HUES48 (cell line): ENCODE results near the gene ARMH3.

Experiments
- H3K27ac ChIP-seq: one replicate; pipeline ENCODE4 v1.7.0; 2013; ENCODE audit warnings: low read depth, low read length, inconsistent platforms
- H3K27me3 ChIP-seq: 2 replicates; pipeline ENCODE4 v1.6.1; 2013; ENCODE audit warnings: mild to moderate bottlenecking, low read length; ENCODE audit not compliant: control insufficient read depth, insufficient read depth
- H3K36me3 ChIP-seq: 2 replicates; pipeline ENCODE4 v1.6.1; 2013; ENCODE audit warnings: low read length; ENCODE audit not compliant: control insufficient read depth, insufficient read depth
- H3K4me1 ChIP-seq: 2 replicates; pipeline ENCODE4 v1.6.1; 2013; ENCODE audit warnings: mild to moderate bottlenecking, low read length; ENCODE audit not compliant: control insufficient read depth, insufficient read depth
- H3K4me3 ChIP-seq: 2 replicates; pipeline ENCODE4 v1.5.1; 2013; ENCODE audit warnings: mild to moderate bottlenecking, low read depth, low read length
- H3K9ac ChIP-seq: 2 replicates; pipeline ENCODE4 v1.6.1; 2013; ENCODE audit warnings: mild to moderate bottlenecking, low read depth, low read length, moderate library complexity
- H3K9me3 ChIP-seq: 2 replicates; pipeline ENCODE4 v1.6.1; 2013; ENCODE audit warnings: low read length; ENCODE audit not compliant: control insufficient read depth, insufficient read depth

The ARMH3 gene

DNA sequence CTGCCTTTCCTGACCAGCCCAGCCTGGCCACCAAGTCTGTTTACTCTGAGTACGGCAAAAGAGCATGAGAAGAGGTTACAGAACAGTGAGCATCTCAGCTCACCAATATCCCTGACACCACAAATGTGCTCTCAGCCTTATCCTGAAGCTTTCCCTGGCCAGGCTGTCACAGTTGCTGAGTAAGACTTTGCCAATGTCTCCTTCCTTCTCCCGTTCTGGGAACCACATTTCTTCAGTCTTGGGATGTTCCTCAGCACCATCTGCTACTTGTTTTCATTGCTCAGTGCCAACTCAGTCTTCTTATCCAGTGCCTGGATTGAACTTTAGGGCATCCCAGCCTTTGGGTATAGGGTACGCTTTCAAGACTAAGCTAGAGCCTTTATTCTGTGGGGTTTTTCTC is 205.2 kb downstream of the ARMH3 start:
- Histone ChIP-seq H3K27ac (no peak overlapping the region), H3K36me3 (no peaks in the 10 kb centered on the region), H3K27me3 (no peaks in the 10 kb centered on the region), H3K4me1 (no peaks in the 10 kb centered on the region), H3K4me3 (no peak overlapping the region), H3K9me3 (no peaks in the 10 kb centered on the region), H3K9ac (no peak overlapping the region)

DNA sequence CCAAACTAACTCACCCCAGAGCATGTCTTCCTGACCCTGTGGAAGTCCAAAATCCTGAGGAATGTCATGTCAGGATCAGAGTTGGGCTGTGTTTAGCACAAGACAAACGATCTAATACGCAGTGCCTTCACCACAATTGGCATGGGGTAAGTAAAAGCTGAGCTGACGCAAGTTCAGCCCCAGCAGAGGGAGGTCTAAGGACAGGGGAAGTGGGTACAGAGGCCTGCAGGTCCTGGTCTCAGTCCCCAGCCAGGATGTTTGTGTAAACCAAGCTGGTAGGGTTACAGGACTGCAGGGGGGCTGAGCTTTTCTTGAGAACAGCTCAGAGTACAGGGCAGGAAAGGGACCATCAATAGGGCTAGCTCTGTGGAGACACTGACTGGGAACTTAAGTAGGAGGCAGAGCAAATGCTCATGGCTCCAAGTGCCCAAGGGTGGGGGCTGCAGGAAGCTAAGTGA is 207.1 kb downstream of the ARMH3 start:
- H3K27me3 ChIP-seq = no peaks in the 10 kb centered on the region
- H3K9me3 ChIP-seq = no peaks in the 10 kb centered on the region
- peaks cover 9% of the 10 kb centered on the region for H3K4me1 ChIP-seq
- H3K4me3 ChIP-seq = no peak overlapping the region
- H3K9ac ChIP-seq = no peak overlapping the region
- no peak overlapping the region for H3K27ac ChIP-seq
- no peaks in the 10 kb centered on the region for H3K36me3 ChIP-seq

DNA sequence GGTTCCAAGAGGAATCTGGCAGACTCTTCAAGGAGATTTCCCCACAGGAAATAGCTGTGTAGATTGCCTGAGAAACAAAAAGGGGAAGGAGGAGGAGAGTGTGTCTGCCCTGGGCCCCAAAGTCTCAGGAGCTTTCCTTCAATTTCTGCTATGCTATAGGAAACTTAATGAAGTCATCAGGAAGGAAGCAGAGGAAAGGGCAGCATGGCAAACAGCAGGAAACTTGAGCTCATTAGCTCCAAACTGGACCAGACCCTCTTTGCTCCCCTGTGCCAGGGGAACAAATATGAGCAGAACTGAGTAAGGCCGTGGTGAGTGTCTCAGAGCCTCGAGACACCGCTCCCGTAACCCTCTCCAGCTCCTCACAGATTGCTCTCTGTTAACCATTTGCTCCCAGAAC is 207.6 kb downstream of the ARMH3 start:
- H3K4me3 ChIP-seq = no peak overlapping the region
- H3K27ac ChIP-seq = no peak overlapping the region
- no peaks in the 10 kb centered on the region for H3K36me3 ChIP-seq
- no peak overlapping the region for H3K9ac ChIP-seq
- no peaks in the 10 kb centered on the region for H3K27me3 ChIP-seq
- peaks cover 9% of the 10 kb centered on the region for H3K4me1 ChIP-seq
- H3K9me3 ChIP-seq = no peaks in the 10 kb centered on the region

DNA sequence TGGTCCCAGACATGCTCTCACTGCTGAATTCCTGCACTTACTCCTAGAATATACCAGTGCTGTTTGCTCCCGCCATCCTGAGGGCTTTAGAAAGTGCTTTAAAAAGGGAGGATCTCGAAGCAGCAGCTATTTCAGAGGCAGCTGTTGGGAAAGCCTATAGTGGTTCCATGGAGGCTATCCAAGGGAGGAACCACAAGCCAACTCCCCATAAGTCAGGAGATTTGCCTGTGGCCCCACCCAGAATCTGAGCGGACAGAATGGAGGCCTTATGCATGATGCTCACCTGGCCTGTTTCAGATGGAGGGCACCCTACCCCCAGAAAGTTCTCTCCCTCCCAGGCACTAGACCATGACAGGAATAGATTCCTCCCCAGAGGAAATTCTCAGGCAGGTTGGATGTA is 210.1 kb downstream of the ARMH3 start:
- Histone ChIP-seq H3K9me3 (no peaks in the 10 kb centered on the region), H3K4me1 (peaks cover 14% of the 10 kb centered on the region), H3K27me3 (peaks cover 21% of the 10 kb centered on the region), H3K27ac (no peak overlapping the region), H3K36me3 (no peaks in the 10 kb centered on the region), H3K4me3 (no peak overlapping the region), H3K9ac (no peak overlapping the region)

DNA sequence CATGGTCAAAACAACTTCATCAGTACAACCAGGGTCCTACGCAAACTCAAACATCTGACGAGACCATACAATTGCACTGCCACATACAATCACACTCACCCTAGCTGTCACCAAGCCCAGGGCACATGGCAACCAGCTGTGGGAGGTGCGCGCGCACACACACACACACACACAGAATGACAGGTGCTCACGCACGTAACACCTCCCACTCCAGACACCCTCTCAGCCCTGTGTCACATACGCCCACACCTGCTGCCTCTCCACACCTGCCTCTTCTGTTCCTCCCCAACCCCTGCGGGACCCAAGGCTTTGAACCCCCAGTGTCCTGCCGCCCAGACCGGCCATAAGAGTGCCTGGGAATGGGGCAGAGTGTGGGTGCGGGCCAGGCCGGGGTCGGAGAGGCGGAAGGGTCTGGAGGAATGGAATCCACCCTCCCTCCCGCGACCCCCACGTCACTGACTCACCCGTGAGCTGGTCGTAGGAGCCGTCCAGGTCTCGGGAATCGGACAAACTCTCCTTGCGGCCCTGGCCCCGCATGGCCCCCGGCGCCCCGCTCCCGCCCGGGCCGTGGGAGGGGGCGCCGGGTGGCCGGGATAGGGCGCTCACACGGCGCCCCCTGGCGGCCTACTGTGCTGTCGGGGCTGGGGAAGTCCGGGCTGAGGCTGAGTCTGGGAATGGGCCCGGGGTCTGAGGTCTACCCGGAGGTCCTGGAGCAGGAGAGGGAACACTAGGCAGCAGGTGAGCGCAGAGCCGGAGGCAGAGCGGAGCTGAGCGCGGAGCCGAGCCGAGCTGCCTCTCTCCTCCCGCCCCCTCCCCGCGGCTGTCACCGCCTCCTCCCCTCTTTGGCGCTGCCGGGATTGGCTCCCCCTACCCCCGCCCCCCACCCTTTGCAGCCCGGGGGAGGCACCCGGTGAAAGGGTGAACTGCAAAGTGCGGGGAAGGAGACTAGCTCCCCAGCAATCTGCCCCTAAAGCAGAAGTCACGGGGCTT is 212.6 kb downstream of the ARMH3 start, which contains the start of gene KCNIP2:
Gene KCNIP2, minus strand, starts transcription at position 769 of the 990 bp plus-strand sequence. Its CDS starts 232 bp downstream, at position 537.
- Histone ChIP-seq H3K9me3 (no peaks in the 10 kb centered on the region), H3K4me1 (peaks cover 19% of the 10 kb centered on the region), H3K27me3 (peaks cover 21% of the 10 kb centered on the region), H3K9ac (no peak within 1 kb of the TSS), H3K4me3 (peak within 1 kb of the TSS; percentile 66), H3K36me3 (no peaks in the 10 kb centered on the region), H3K27ac (peak within 1 kb of the TSS; percentile 27)

DNA sequence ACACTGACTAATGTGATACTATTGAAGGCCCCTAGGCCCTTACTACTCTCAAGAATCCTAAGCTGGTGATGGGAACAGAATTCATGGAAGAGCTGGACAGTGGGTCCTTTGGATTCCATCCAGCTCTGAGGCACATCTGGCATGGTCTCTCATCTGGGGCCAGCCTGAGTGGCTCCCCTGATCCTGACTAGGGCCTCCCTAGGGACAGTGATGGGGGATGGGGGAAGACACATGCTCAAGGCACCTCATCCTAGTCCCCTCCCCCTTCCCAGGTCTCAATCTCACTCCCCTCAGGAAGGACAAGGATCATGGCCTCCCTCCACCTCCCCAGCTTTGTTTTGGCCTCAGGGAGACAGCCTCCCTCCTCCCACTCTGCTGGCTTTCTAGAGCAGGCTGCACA is 214.1 kb downstream of the ARMH3 start:
- Histone ChIP-seq H3K36me3 (no peaks in the 10 kb centered on the region), H3K4me3 (no peak overlapping the region), H3K4me1 (peaks cover 19% of the 10 kb centered on the region), H3K9ac (no peak overlapping the region), H3K9me3 (no peaks in the 10 kb centered on the region), H3K27ac (no peak overlapping the region), H3K27me3 (peaks cover 21% of the 10 kb centered on the region)

DNA sequence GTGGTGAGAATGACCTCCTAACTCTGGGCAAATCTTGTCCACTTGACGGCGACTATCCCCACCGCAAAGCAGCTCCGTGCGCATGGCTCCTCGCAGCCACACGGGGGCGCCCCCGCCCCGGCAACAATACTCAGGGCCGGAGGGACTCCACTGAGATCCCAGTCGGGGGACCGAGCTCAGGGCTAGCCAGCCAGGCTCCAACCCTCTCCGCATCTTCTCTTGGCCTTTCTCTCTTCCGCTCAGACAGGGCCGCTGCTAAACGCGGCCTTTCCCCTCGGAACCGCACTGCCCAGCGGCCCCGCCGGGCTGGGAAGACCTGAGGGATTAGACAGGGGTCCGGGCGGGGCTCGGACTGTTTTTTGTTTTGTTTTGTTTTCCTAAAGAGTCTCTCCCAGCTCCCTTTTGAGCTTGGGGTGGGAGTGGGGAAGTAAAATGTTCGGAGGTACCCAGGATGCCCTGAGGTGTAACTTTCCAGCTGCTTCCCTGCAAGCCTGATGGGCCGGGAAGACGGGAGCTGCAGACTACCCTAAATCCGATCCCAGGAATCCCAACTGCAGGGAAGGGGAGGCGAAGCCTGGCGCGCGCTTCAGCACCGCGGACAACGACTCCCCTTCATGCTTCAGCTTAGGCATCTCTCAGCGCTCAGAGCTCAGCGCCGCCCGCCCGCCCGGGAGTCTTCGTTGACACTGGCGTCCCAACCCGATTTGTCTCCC is 215.1 kb downstream of the ARMH3 start:
- H3K4me3 ChIP-seq = peak overlapping the region; percentile 90

DNA sequence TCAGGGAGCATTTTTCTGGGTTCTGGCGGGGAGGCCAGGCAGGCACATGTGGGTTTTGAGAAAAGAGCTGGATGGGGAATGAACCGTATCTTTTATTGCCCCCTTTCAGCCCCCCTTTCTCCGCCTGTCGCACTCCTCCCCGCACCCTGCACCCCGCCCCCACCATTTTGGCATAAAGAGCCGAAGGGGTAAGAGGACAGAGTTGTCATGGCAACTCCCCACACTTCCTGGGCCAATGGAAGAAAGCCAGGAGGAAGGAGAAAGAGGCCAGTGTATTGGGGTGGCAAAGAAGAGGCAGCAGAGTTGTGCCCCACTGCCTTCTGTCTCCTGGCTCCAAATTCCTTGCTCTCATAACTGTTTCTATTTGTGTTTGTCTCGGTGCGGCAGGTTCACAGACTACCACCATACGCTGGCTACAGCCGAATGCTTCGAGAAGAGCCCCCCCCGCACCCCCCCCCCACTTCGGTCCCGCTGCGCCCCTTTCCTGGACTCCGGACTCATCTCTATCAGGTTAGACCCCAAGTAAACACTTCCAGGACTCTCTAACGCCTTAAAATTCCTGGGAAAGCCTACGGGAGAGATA is 215.8 kb downstream of the ARMH3 start:
- no peak overlapping the region for H3K9ac ChIP-seq
- H3K27me3 ChIP-seq = peaks cover 21% of the 10 kb centered on the region
- peak overlapping the region; percentile 90 for H3K4me3 ChIP-seq

More for the DNA sequence above, 215.1 kb downstream of the ARMH3 start:
- Histone ChIP-seq H3K27ac (peak overlapping the region; percentile 54), H3K9ac (no peak overlapping the region), H3K9me3 (no peaks in the 10 kb centered on the region), H3K27me3 (peaks cover 21% of the 10 kb centered on the region), H3K36me3 (no peaks in the 10 kb centered on the region), H3K4me1 (peaks cover 19% of the 10 kb centered on the region)

DNA sequence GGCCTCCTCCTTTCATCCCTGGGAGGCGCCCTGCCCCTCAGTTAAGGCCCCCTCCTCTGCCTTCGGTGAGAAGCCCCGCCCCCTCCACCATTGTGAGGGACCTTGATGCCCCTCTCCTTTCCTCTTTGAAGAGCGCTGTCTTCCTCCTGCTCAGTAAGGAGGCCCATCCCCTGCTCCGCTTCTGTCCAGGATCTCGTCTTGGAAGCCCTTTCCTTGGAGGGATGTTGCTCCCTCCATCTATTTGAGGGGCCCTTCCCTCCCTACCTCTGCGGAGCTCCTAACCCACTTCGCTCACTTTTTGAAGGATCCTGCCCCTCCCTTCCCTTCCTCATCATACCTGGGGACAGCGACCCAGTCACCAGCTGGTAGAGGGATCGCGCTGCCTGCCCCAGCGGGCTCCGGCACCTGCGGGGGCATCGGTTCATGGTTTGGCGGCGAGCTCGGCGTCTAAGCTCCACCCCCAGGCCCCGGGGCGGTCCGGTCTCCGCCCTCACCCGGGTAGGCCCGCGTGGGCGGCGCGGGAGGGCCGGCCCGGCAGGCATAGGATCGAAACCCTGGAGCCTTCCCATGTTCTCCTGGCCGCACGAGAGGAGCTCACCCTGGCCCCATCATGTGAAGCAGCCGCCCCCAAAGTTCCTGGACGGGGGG is 216.4 kb downstream of the ARMH3 start:
- Histone ChIP-seq H3K27me3 (peaks cover 21% of the 10 kb centered on the region), H3K27ac (peak overlapping the region; percentile 46), H3K4me3 (peak overlapping the region; percentile 90), H3K4me1 (peaks cover 19% of the 10 kb centered on the region), H3K9ac (no peak overlapping the region; the same call in 1 of the 2 replicates), H3K36me3 (no peaks in the 10 kb centered on the region), H3K9me3 (no peaks in the 10 kb centered on the region)

More for the DNA sequence above, 215.8 kb downstream of the ARMH3 start:
- H3K9me3 ChIP-seq = no peaks in the 10 kb centered on the region
- H3K27ac ChIP-seq = peak overlapping the region; percentile 54
- H3K4me1 ChIP-seq = peaks cover 23% of the 10 kb centered on the region
- no peaks in the 10 kb centered on the region for H3K36me3 ChIP-seq

DNA sequence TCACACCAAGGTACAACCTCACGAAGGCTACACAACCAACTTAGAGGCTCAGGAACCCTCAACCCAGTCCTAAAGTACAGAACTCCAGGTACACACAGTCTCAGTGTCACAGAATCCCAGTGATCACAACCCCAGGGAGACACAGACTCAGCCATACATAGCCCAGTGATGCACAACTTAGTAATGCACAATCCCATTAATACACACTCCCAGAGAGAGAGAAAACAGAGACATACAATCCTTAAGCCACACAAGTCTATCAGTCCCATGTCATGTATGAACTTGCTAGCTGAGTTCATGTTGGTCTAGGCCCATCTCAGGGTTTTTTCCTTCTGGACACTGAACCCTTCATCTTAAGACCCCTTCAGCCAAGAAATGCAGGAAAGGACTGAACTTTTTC is 217.0 kb downstream of the ARMH3 start:
- peaks cover 21% of the 10 kb centered on the region for H3K27me3 ChIP-seq
- H3K4me3 ChIP-seq = peak overlapping the region; percentile 90
- peak overlapping the region; percentile 46 for H3K27ac ChIP-seq
- peaks cover 14% of the 10 kb centered on the region for H3K4me1 ChIP-seq
- H3K36me3 ChIP-seq = no peaks in the 10 kb centered on the region
- H3K9ac ChIP-seq = no peak overlapping the region
- H3K9me3 ChIP-seq = no peaks in the 10 kb centered on the region
